ENCODE data around the gene STEAP1B. TPM values are rescaled to one million over a fixed set of nuclear protein-coding genes. Genes with fewer than 3 reads are reported as not detected.
A peak's percentile ranks its signal among the peaks of the same experiment; 100 is the strongest.

The STEAP1B gene
- total and polyA plus RNA-seq, 5 donors from 2014 or later, result not detected

DNA sequence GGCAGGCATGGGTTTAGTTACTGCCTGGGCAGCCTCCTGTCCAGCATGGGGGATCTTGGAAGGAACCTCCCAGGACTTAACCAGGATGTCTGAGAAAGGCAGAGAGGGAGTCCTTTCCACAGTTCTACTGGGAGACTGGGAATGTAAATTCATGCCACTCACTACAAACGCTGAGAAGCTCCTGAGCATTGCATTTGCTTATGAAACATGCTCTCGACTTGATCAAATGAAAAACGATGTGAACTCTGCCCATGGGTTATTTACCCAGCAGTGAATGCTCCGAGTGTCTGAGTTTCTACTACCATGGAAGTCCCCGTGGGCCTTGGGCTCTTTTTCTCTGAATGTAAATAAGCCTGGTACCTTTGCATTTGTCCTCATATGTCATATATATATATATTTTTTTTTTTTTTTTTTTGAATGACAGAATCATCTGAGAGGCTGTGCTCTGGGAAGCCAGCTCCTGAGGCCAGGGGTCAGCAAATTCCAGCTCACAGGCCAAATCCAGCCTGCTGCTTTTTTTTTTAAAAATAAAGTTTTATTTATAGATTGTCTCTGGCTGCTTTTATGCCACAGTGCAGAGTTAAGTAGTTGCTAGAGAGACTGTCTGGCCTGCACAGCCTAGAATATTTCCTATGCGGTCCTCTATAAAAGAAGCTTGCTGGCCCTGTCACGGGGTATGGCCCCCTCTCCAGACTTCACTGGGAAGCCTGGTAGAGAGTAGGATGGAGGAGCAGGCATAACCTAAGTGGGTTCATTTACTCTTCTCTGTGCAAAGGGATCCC is 121.6 kb downstream of the STEAP1B start:
- DNase-seq (no peak), ATAC-seq (ENCODE audit: low read depth in 2 of 2) (peak in 1 of 2 donors; percentile 25)
- H3K4me3 Mint-ChIP-seq, result no peak overlapping the region
- no peak overlapping the region for H3K27ac Mint-ChIP-seq
- H3K9me3 Mint-ChIP-seq, result no peaks in the 10 kb centered on the region
- Histone ChIP-seq H3K4me1 (ENCODE audit: control insufficient read depth, insufficient read depth, low read length, poor library complexity, severe bottlenecking) (no peaks in the 10 kb centered on the region), H3K27me3 (ENCODE audit: control insufficient read depth, insufficient read depth, low read length) (no peaks in the 10 kb centered on the region), H3K4me3 (ENCODE audit: low read depth, low read length) (no peak overlapping the region), H3K9me3 (ENCODE audit: control insufficient read depth in 2 of 2, low read length in 2 of 2) (no peaks in the 10 kb centered on the region), H3K36me3 (ENCODE audit: control insufficient read depth, insufficient read depth, low read length) (no peaks in the 10 kb centered on the region), H3K27ac (ENCODE audit: insufficient read depth, low read length, poor library complexity, severe bottlenecking) (no peak overlapping the region)
- no peaks in the 10 kb centered on the region for H3K36me3 Mint-ChIP-seq
- peaks cover 7% of the 10 kb centered on the region for H3K27me3 Mint-ChIP-seq
- H3K4me1 Mint-ChIP-seq, result no peaks in the 10 kb centered on the region

GRCh38 chr7:22377703-22378102 is 122.3 kb downstream of the STEAP1B start:
- Mint-ChIP-seq H3K4me1 (no peaks in the 10 kb centered on the region), H3K27me3 (peaks cover 6% of the 10 kb centered on the region), H3K27ac (peak overlapping the region in 1 of 3 donors; percentile 47), H3K36me3 (no peaks in the 10 kb centered on the region), H3K4me3 (no peak overlapping the region), H3K9me3 (no peaks in the 10 kb centered on the region)
- Histone ChIP-seq H3K9me3 (ENCODE audit: control insufficient read depth in 2 of 2, low read length in 2 of 2) (no peaks in the 10 kb centered on the region), H3K4me3 (ENCODE audit: low read depth, low read length) (no peak overlapping the region), H3K27ac (ENCODE audit: insufficient read depth, low read length, poor library complexity, severe bottlenecking) (no peak overlapping the region), H3K4me1 (ENCODE audit: control insufficient read depth, insufficient read depth, low read length, poor library complexity, severe bottlenecking) (no peaks in the 10 kb centered on the region), H3K36me3 (ENCODE audit: control insufficient read depth, insufficient read depth, low read length) (no peaks in the 10 kb centered on the region), H3K27me3 (ENCODE audit: control insufficient read depth, insufficient read depth, low read length) (no peaks in the 10 kb centered on the region)
- ATAC-seq (ENCODE audit: low read depth in 2 of 2) (no peak), DNase-seq (no peak)

- Mint-ChIP-seq H3K4me1 (no peaks in the 10 kb centered on the region), H3K9me3 (peaks cover 0 to 2% (median 0%) of the 10 kb centered on the region in 7 donors), H3K36me3 (no peaks in the 10 kb centered on the region), H3K27ac (no peak overlapping the region), H3K27me3 (peaks cover 6% of the 10 kb centered on the region), H3K4me3 (no peak overlapping the region)
- H3K4me3 ChIP-seq (ENCODE audit: low read depth, low read length), result no peak overlapping the region
- H3K27me3 ChIP-seq (ENCODE audit: control insufficient read depth, insufficient read depth, low read length), result no peaks in the 10 kb centered on the region
- no peak for ATAC-seq (ENCODE audit: low read depth in 2 of 2)
- H3K36me3 ChIP-seq (ENCODE audit: control insufficient read depth, insufficient read depth, low read length), result no peaks in the 10 kb centered on the region
- H3K9me3 ChIP-seq (ENCODE audit: control insufficient read depth in 2 of 2, low read length in 2 of 2), result no peaks in the 10 kb centered on the region
- DNase-seq, result no peak
- no peak overlapping the region for H3K27ac ChIP-seq (ENCODE audit: insufficient read depth, low read length, poor library complexity, severe bottlenecking)
- H3K4me1 ChIP-seq (ENCODE audit: control insufficient read depth, insufficient read depth, low read length, poor library complexity, severe bottlenecking), result no peaks in the 10 kb centered on the region
Observed at GRCh38 chr7:22375359-22376048, 124.5 kb downstream of the STEAP1B start.

GRCh38 chr7:22373911-22374310 is 126.1 kb downstream of the STEAP1B start:
- Mint-ChIP-seq H3K27me3 (peaks cover 6% of the 10 kb centered on the region), H3K27ac (no peak overlapping the region), H3K4me3 (no peak overlapping the region), H3K4me1 (no peaks in the 10 kb centered on the region), H3K9me3 (peaks cover 0 to 2% (median 0%) of the 10 kb centered on the region in 7 donors), H3K36me3 (no peaks in the 10 kb centered on the region)
- no peak for DNase-seq
- Histone ChIP-seq H3K9me3 (ENCODE audit: control insufficient read depth in 2 of 2, low read length in 2 of 2) (no peaks in the 10 kb centered on the region), H3K4me3 (ENCODE audit: low read depth, low read length) (no peak overlapping the region), H3K27me3 (ENCODE audit: control insufficient read depth, insufficient read depth, low read length) (no peaks in the 10 kb centered on the region), H3K27ac (ENCODE audit: insufficient read depth, low read length, poor library complexity, severe bottlenecking) (no peak overlapping the region), H3K4me1 (ENCODE audit: control insufficient read depth, insufficient read depth, low read length, poor library complexity, severe bottlenecking) (no peaks in the 10 kb centered on the region), H3K36me3 (ENCODE audit: control insufficient read depth, insufficient read depth, low read length) (no peaks in the 10 kb centered on the region)
- ATAC-seq (ENCODE audit: low read depth in 2 of 2), result no peak

GRCh38 chr7:22373388-22373787 is 126.6 kb downstream of the STEAP1B start:
- no peak overlapping the region for H3K27ac Mint-ChIP-seq
- H3K27ac ChIP-seq (ENCODE audit: insufficient read depth, low read length, poor library complexity, severe bottlenecking), result no peak overlapping the region
- H3K4me3 ChIP-seq (ENCODE audit: low read depth, low read length), result no peak overlapping the region
- no peaks in the 10 kb centered on the region for H3K36me3 ChIP-seq (ENCODE audit: control insufficient read depth, insufficient read depth, low read length)
- no peak for DNase-seq
- H3K27me3 ChIP-seq (ENCODE audit: control insufficient read depth, insufficient read depth, low read length), result no peaks in the 10 kb centered on the region
- no peaks in the 10 kb centered on the region for H3K36me3 Mint-ChIP-seq
- H3K4me1 ChIP-seq (ENCODE audit: control insufficient read depth, insufficient read depth, low read length, poor library complexity, severe bottlenecking), result no peaks in the 10 kb centered on the region
- no peaks in the 10 kb centered on the region for H3K9me3 ChIP-seq (ENCODE audit: control insufficient read depth in 2 of 2, low read length in 2 of 2)
- ATAC-seq (ENCODE audit: low read depth in 2 of 2), result no peak
- no peak overlapping the region for H3K4me3 Mint-ChIP-seq
- peaks cover 0 to 2% (median 0%) of the 10 kb centered on the region in 7 donors for H3K9me3 Mint-ChIP-seq
- H3K4me1 Mint-ChIP-seq, result no peaks in the 10 kb centered on the region
- H3K27me3 Mint-ChIP-seq, result peaks cover 6% of the 10 kb centered on the region

GRCh38 chr7:22372863-22373262 is 127.1 kb downstream of the STEAP1B start:
- no peak overlapping the region for H3K4me3 ChIP-seq (ENCODE audit: low read depth, low read length)
- Mint-ChIP-seq H3K4me1 (no peaks in the 10 kb centered on the region), H3K27ac (no peak overlapping the region), H3K4me3 (no peak overlapping the region), H3K9me3 (peaks cover 0 to 2% (median 0%) of the 10 kb centered on the region in 7 donors), H3K36me3 (no peaks in the 10 kb centered on the region), H3K27me3 (peaks cover 6% of the 10 kb centered on the region)
- H3K27ac ChIP-seq (ENCODE audit: insufficient read depth, low read length, poor library complexity, severe bottlenecking), result no peak overlapping the region
- no peak for DNase-seq
- H3K4me1 ChIP-seq (ENCODE audit: control insufficient read depth, insufficient read depth, low read length, poor library complexity, severe bottlenecking), result no peaks in the 10 kb centered on the region
- ATAC-seq (ENCODE audit: low read depth in 2 of 2), result no peak
- H3K36me3 ChIP-seq (ENCODE audit: control insufficient read depth, insufficient read depth, low read length), result no peaks in the 10 kb centered on the region
- no peaks in the 10 kb centered on the region for H3K9me3 ChIP-seq (ENCODE audit: control insufficient read depth in 2 of 2, low read length in 2 of 2)
- no peaks in the 10 kb centered on the region for H3K27me3 ChIP-seq (ENCODE audit: control insufficient read depth, insufficient read depth, low read length)

GRCh38 chr7:22371878-22372277 is 128.1 kb downstream of the STEAP1B start:
- DNase-seq, result no peak

More at GRCh38 chr7:22371878-22372277, 128.1 kb downstream of the STEAP1B start:
- Mint-ChIP-seq H3K36me3 (no peaks in the 10 kb centered on the region), H3K27me3 (peaks cover 6% of the 10 kb centered on the region), H3K9me3 (peaks cover 0 to 2% (median 0%) of the 10 kb centered on the region in 7 donors), H3K4me3 (no peak overlapping the region), H3K27ac (no peak overlapping the region), H3K4me1 (no peaks in the 10 kb centered on the region)
- H3K27me3 ChIP-seq (ENCODE audit: control insufficient read depth, insufficient read depth, low read length), result no peaks in the 10 kb centered on the region
- H3K4me3 ChIP-seq (ENCODE audit: low read depth, low read length), result no peak overlapping the region
- no peaks in the 10 kb centered on the region for H3K36me3 ChIP-seq (ENCODE audit: control insufficient read depth, insufficient read depth, low read length)
- ATAC-seq (ENCODE audit: low read depth in 2 of 2), result no peak
- H3K9me3 ChIP-seq (ENCODE audit: control insufficient read depth in 2 of 2, low read length in 2 of 2), result no peaks in the 10 kb centered on the region
- H3K4me1 ChIP-seq (ENCODE audit: control insufficient read depth, insufficient read depth, low read length, poor library complexity, severe bottlenecking), result no peaks in the 10 kb centered on the region
- no peak overlapping the region for H3K27ac ChIP-seq (ENCODE audit: insufficient read depth, low read length, poor library complexity, severe bottlenecking)
